Activated CD4-positive, alpha-beta T cell treated with anti-CD3 and anti-CD28 coated beads, Interleukin-2, Interleukin-6, amounts not matched to agents 100 ng/mL and 50 ng/mL, durations not matched to agents 16 hours and 8 hours (primary cell): ENCODE results near the gene HDAC4.

ENCODE experiments used
- DNase-seq: peaks from one replicate; pipeline ENCODE4 v3.0.0-alpha.2; 2020

Gene HDAC4

DNA sequence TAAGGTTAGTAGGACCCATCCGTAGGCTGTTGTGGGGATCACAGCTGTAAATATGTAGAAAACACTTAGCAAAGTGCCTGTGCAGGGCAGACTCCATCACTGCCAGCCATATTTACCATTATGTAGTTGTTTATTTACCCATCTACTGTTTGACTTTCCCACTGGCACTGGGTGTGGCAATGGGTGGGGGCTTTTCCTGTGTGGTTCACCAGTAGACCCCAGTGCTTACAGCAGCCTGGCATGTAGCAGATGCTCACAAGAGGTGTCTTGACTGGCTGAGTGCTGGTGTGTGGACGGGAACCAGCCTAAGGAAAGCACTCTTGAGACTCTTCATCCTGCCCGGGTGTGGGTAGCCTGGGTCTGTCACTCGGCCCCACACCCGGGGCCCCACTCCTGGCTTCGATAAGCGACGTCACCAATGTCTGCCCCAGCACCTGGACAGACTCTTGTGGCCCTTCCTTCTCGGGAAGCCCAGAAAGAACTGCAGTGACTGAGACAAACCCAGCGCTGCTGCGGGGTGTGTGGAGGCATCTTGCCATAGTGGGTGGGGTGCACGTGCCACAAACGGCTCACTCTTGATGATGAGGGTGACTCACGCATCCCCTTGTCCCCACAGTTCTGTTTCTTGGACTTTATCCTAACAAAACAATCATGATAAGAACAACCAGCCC is 78.3 kb downstream of the HDAC4 start:
- no peak for DNase-seq

DNA sequence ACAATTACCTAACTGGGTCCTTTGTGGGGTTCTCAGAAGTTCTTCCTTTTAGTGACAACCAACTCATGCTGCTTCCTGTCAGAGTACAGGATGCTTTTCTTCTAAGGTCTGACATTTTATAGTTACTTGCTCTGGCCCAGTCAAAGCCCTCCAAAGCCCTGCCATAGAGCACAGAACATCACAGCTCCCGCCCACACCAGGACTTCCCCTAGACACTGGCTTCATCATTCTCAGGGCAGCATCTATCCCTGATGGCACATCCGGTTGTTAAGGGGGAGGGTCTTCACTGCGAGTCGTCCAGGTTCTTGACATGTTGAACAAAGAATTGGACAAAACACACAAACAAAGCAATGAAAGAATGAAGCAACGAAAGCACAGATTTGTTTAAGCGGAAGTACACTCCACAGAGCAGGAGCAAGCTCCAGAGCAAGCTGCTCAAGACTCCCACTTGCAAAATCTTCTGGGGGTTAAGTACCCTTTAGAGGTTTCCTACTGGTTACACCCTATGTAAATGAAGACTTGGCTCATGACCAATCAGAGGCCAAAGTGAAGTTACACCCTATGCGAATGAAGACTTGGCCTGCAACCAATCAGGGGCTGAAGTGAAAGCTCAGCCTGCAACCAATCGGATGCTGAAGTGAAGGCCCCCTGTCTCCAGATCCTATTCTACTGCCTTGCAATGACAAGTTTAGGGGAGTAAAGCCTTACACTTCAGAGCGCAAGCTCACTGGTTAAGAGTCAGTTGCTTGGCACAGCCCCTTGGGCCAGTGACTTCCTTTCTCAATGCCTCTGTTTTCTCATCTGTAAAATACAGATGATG is 79.0 kb downstream of the HDAC4 start:
- DNase-seq = peak; percentile 57

GRCh38 chr2:239318790-239319661 is 81.8 kb downstream of the HDAC4 start:
- no peak for DNase-seq

- no peak for DNase-seq
Observed at GRCh38 chr2:239318151-239318611, 82.6 kb downstream of the HDAC4 start.

GRCh38 chr2:239316562-239317465 is 84.0 kb downstream of the HDAC4 start:
- DNase-seq = no peak

- DNase-seq = no peak
Observed at GRCh38 chr2:239315308-239315707, 85.5 kb downstream of the HDAC4 start.

- DNase-seq = no peak
Observed at GRCh38 chr2:239313776-239314175, 87.0 kb downstream of the HDAC4 start.

GRCh38 chr2:239312741-239313667 is 87.8 kb downstream of the HDAC4 start:
- no peak for DNase-seq

DNA sequence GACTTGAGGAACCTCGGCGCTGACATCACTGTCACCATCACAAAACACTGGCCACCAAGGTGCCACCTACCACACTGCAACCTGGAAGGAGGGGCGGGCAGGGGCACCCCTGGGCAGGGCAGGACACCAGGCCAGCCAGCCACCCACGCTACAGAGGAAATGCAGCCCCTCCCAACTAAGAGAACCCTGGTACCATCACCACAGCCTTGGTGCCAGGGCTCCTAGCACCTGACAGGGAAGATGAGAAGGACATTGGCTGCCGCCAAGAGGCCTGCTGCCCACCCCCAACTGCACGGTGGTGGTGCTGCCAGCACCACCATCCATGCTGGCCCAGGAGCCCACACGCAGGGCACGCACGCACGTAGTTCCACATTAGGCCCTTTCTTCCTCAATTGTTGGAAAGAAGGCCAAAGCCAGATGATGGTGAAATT is 88.7 kb downstream of the HDAC4 start:
- DNase-seq = no peak

GRCh38 chr2:239311132-239312040 is 89.4 kb downstream of the HDAC4 start:
- DNase-seq = no peak

DNA sequence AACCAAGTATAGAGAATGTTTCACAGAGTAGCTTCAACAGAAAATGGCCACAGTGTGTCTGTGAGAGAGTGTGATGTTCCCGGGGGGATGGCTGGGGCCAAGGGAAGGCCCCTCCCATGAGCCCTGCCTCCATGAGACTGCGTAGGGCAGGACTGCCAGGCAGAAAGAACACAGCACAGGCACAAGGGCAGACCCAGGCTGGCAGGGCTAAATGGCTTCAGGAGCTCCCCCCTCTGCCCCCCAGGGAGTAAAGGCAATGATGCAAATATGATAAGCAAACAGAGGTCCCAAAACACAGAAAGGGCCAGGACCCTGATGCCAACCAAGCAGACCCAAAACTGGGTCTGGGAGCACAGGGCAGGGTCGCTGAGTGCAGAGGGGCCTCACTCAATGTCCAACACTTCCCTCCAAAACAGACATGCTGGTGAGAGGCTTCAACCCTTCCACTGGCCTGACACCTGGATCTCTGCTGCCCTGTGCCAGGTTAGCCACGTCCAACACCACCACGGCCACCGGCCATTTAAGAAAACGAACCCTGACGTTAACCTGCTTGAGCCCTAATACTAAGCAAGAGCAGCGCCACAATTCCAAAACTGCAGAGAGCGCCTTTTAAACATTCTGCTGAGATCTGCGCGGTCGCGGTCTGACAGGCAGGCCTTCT is 90.3 kb downstream of the HDAC4 start:
- DNase-seq = no peak

GRCh38 chr2:239309398-239310245 is 91.2 kb downstream of the HDAC4 start:
- no peak for DNase-seq

GRCh38 chr2:239308661-239309397 is 92.0 kb downstream of the HDAC4 start:
- no peak for DNase-seq

DNA sequence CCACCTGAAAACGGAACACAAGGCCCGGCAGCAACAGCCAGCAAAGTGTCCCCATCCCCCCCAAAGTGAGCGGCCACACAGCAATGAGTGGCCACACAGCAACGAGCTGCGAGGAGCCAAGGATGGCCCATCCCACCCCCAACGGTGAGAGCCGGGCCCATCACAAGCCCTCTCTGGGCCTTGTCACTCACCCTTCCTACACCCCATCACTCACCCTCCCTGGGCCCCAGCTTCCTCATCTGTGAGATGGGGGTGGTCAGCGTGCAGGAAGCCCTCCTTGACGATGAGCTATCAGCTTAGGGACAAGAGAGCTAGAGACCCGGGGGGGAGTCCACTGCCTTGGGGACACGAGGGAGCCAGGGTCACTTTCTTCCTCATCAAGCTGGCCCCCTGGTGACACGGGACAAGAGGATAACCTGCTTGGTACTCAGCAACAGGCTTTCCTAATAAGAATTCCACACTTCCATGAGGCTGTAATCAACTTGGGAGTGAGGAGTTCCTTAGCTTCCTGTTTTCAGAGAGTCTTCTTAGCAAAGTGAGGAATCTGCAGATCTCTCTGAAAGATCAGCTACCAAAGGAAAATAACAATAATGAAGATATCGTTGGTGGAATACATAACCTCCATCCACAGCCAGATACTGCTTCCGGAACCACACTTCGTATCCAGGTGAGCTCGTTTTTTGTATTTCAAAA is 92.8 kb downstream of the HDAC4 start:
- DNase-seq = no peak

GRCh38 chr2:239307221-239307569 is 93.6 kb downstream of the HDAC4 start:
- DNase-seq = no peak

DNA sequence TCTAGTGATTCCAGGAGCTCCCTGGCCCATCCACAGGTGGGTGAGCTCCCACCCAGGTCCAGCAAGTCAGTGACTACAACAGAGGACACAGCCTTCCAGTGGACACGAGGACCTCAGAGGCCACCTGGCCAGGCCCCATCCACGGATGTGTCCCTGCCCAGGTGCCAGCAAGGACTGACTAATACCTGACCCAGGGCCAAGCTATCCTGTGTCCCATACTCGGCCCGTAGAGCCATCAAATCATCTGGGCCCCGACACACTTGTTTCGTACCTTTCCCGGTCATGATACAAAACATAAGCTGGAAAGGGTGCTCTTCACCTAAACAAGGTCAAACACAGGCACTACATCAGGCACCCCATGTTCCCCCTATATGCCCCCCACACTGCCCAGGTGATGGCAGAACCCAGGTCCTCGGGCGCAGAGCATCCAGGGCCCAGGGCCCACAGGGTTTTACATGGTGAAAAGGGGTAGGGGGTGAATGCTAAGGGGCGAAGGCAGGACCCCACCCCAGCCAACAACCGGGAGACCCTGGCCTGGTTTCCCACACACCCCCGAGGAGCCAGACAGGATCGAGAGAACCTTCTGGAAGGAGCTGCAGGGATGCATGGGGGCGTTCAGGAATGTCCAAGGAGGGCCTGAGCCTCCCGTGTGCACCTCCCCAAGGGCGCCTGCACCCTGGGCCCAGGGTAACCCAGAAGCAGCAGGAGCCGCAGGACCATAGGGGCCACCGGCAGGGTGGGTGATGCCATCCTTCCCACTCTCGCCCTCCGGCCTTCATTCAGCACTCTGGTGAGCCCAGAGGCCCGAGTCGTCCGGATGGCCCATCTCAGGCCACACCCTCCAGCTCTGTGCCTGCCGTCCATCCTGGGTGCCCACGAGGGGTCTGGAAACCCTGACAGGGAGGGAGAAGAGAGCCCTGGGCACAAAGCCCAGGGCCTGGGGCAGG is 94.3 kb downstream of the HDAC4 start:
- DNase-seq = no peak
